GM21529 (cell line): ENCODE results near the gene AADACL4.

Experiments used
- ATAC-seq: cut with Tn5 transposase; IDR thresholded peaks from one replicate; pipeline ENCODE4 v1.9.1; 2021; ENCODE audit not compliant: unreplicated experiment

The AADACL4 gene

GRCh38 chr1:12643785-12644184 is at the start of gene AADACL4:
AADACL4 (plus strand) TSS chr1:12644085; CDS start chr1:12644547, 462 bp downstream.
- ATAC-seq, result no peak

- ATAC-seq, result no peak
Observed at GRCh38 chr1:12594490-12594889, 49.4 kb upstream of the AADACL4 start.

GRCh38 chr1:12594966-12595756 is 48.7 kb upstream of the AADACL4 start:
- ATAC-seq, result no peak

- no peak for ATAC-seq
Observed at GRCh38 chr1:12595757-12596006, 48.2 kb upstream of the AADACL4 start.

- ATAC-seq, result no peak
Observed at GRCh38 chr1:12596007-12596821, 47.7 kb upstream of the AADACL4 start.

- ATAC-seq, result no peak
Observed at GRCh38 chr1:12597792-12598191, 46.1 kb upstream of the AADACL4 start.

- no peak for ATAC-seq
Observed at GRCh38 chr1:12598974-12599373, 44.9 kb upstream of the AADACL4 start.

- ATAC-seq, result no peak
Observed at GRCh38 chr1:12599657-12600056, 44.2 kb upstream of the AADACL4 start.

- no peak for ATAC-seq
Observed at GRCh38 chr1:12600335-12600734, 43.5 kb upstream of the AADACL4 start.

- ATAC-seq, result no peak
Observed at GRCh38 chr1:12600880-12601633, 42.8 kb upstream of the AADACL4 start.

GRCh38 chr1:12601700-12602658 is 41.9 kb upstream of the AADACL4 start:
- no peak for ATAC-seq

- no peak for ATAC-seq
Observed at GRCh38 chr1:12602659-12603024, 41.2 kb upstream of the AADACL4 start.

GRCh38 chr1:12603224-12603623 is 40.7 kb upstream of the AADACL4 start:
- no peak for ATAC-seq

GRCh38 chr1:12604114-12604874 is 39.6 kb upstream of the AADACL4 start:
- ATAC-seq, result peak; percentile 68

- no peak for ATAC-seq
Observed at GRCh38 chr1:12604986-12605385, 38.9 kb upstream of the AADACL4 start.

- ATAC-seq, result no peak
Observed at GRCh38 chr1:12607263-12607662, 36.6 kb upstream of the AADACL4 start.

- no peak for ATAC-seq
Observed at GRCh38 chr1:12608311-12608957, 35.5 kb upstream of the AADACL4 start.

- no peak for ATAC-seq
Observed at GRCh38 chr1:12609469-12610003, 34.3 kb upstream of the AADACL4 start.

GRCh38 chr1:12610305-12610935 is 33.5 kb upstream of the AADACL4 start:
- no peak for ATAC-seq
